ENCODE data around the gene ANKRD29.

ANKRD29 gene, protein sequence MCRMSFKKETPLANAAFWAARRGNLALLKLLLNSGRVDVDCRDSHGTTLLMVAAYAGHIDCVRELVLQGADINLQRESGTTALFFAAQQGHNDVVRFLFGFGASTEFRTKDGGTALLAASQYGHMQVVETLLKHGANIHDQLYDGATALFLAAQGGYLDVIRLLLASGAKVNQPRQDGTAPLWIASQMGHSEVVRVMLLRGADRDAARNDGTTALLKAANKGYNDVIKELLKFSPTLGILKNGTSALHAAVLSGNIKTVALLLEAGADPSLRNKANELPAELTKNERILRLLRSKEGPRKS

DNA sequence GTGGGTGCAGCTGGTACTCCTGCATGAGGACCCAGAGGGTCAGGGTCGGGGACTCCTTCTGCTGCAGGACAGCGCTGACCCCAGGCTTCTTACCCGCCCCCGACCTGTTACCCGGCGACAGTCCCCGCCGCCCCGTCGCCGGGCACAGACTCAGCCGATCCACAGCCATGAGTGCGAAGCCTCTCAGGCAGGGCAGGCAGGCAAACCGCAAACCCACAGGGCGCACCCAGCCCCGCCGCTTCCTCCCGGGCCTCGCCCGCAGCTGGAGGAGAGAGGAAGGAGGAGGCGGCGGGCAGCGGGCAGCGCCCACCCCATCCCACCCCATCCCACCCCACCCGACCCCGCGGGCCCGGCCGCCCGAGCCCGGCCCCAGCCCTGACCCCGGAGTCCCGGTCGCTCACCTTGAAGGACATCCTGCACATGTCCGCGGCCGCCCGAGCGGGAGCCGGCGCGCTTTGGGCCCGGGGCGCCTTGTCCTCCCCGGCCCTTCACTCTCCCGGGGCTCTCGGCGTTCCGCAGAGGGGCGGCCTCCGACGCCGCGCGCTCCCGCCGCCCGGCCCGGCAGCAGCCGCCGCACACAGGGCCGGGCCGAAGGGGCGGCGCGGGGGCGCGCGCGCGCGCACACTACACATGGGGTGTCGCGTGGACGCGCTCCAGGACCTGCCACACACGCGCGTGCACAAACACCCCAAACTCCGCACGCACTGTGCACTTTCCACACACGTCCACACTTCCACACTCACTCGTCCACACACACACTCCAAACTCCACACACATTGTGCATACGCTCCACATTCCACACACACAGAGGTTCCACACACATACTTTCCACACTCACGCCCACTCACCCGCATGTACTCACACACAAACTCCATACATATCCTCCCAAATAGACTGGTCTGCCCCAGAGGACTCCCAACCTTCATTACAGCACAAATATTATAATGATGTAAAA is at the start of gene ANKRD29:
TSS of gene ANKRD29 (minus strand) at position 603 of the 955 bp plus-strand sequence. CDS start at position 422, 181 bp downstream.
- H3K36me3 ChIP-seq (ENCODE audit: insufficient read depth, low read length) = no peaks in the 10 kb centered on the region
- DNase-seq (ENCODE audit: low read depth, low spot score) = no peak
- H3K4me3 ChIP-seq = peak within 1 kb of the TSS; percentile 77
- H3K27ac ChIP-seq = no peak within 1 kb of the TSS
- no peak within 1 kb of the TSS for H3K9ac ChIP-seq (ENCODE audit: insufficient read length)
- TF ChIP-seq EZH2 (IDR thresholded peaks at IDR 0.05) = no peak
- no peak for TF ChIP-seq POLR2AphosphoS5 (IDR thresholded peaks at IDR 0.05; ENCODE audit: borderline replicate concordance, low read depth, low read length)
- TF ChIP-seq FOXP2 (optimal IDR thresholded peaks at IDR 0.05; ENCODE audit: control extremely low read depth, extremely low read length, insufficient read depth) = no peak
- no peaks in the 10 kb centered on the region for H3K9me3 ChIP-seq (ENCODE audit: low read depth, low read length)

GRCh38 chr18:23712445-23712844 is 49.7 kb upstream of the ANKRD29 start:
- TF ChIP-seq POLR2AphosphoS5 (IDR thresholded peaks at IDR 0.05; ENCODE audit: borderline replicate concordance, low read depth, low read length) = no peak
- no peak for TF ChIP-seq EZH2 (IDR thresholded peaks at IDR 0.05)
- no peak for TF ChIP-seq FOXP2 (optimal IDR thresholded peaks at IDR 0.05; ENCODE audit: control extremely low read depth, extremely low read length, insufficient read depth)
- no peak overlapping the region for H3K4me3 ChIP-seq

GRCh38 chr18:23711426-23711825 is 48.7 kb upstream of the ANKRD29 start:
- TF ChIP-seq EZH2 (IDR thresholded peaks at IDR 0.05) (no peak), POLR2AphosphoS5 (IDR thresholded peaks at IDR 0.05; ENCODE audit: borderline replicate concordance, low read depth, low read length) (no peak), FOXP2 (optimal IDR thresholded peaks at IDR 0.05; ENCODE audit: control extremely low read depth, extremely low read length, insufficient read depth) (no peak)
- Histone ChIP-seq H3K27ac (no peak overlapping the region), H3K9ac (ENCODE audit: insufficient read length) (no peak overlapping the region), H3K36me3 (ENCODE audit: insufficient read depth, low read length) (no peaks in the 10 kb centered on the region), H3K4me3 (0 out of 2 replicates have a peak overlapping the region, but pooled peaks have one; percentile 12), H3K9me3 (ENCODE audit: low read depth, low read length) (no peaks in the 10 kb centered on the region)
- no peak for DNase-seq (ENCODE audit: low read depth, low spot score)

More at GRCh38 chr18:23712445-23712844, 49.7 kb upstream of the ANKRD29 start:
- H3K9ac ChIP-seq (ENCODE audit: insufficient read length) = no peak overlapping the region
- H3K27ac ChIP-seq = no peak overlapping the region
- H3K9me3 ChIP-seq (ENCODE audit: low read depth, low read length) = no peaks in the 10 kb centered on the region
- no peaks in the 10 kb centered on the region for H3K36me3 ChIP-seq (ENCODE audit: insufficient read depth, low read length)
- no peak for DNase-seq (ENCODE audit: low read depth, low spot score)

DNA sequence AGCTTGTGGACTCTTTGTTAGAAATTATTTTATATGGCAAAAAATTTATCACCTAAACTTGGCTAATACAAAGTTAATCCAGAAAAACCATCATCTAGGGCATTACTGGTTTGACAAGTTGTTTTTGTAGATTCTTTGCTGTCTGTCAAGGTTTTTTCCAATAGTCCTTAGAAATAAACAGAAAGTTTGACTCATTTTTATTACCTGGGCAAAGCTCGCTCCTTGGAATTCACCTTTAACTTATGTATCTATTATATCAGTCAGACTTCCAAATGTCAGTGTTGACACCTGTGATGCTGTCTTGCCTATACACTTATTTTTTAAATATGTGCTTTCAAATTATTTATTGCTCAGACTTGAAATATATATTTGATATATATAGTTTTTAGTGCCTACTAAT is 48.2 kb upstream of the ANKRD29 start:
- Histone ChIP-seq H3K27ac (no peak overlapping the region), H3K9ac (ENCODE audit: insufficient read length) (no peak overlapping the region), H3K36me3 (ENCODE audit: insufficient read depth, low read length) (no peaks in the 10 kb centered on the region), H3K4me3 (no peak overlapping the region), H3K9me3 (ENCODE audit: low read depth, low read length) (no peaks in the 10 kb centered on the region)
- TF ChIP-seq FOXP2 (optimal IDR thresholded peaks at IDR 0.05; ENCODE audit: control extremely low read depth, extremely low read length, insufficient read depth) = no peak
- no peak for TF ChIP-seq EZH2 (IDR thresholded peaks at IDR 0.05)
- TF ChIP-seq POLR2AphosphoS5 (IDR thresholded peaks at IDR 0.05; ENCODE audit: borderline replicate concordance, low read depth, low read length) = no peak
- DNase-seq (ENCODE audit: low read depth, low spot score) = no peak

DNA sequence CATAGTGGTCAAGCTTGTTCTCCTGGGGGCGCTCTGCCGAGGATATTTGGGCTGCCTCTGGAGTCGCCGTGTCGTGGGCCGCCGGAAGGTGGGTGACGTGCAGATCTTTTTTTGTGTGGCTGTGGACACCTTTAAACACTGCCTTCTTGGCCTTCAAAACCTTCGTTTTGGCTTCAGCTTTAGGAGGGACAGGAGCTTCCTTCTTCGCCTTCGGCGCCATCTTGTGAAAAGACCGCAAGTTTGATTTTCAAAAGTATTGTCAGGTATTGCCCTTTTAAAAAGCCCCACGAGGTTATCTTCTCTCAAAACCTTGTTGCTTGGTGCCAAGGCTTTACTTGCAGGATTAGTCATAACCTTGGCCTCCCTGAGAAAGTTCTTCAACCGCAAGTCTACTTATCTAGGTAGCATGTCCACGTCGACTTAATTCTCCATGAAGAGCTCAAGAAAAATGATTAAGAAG is 47.4 kb upstream of the ANKRD29 start:
- DNase-seq (ENCODE audit: low read depth, low spot score) = no peak
- no peak overlapping the region for H3K4me3 ChIP-seq
- H3K36me3 ChIP-seq (ENCODE audit: insufficient read depth, low read length) = no peaks in the 10 kb centered on the region
- H3K9ac ChIP-seq (ENCODE audit: insufficient read length) = no peak overlapping the region
- H3K9me3 ChIP-seq (ENCODE audit: low read depth, low read length) = no peaks in the 10 kb centered on the region
- no peak overlapping the region for H3K27ac ChIP-seq
- TF ChIP-seq EZH2 (IDR thresholded peaks at IDR 0.05) = no peak

GRCh38 chr18:23706971-23707640 is 44.4 kb upstream of the ANKRD29 start:
- Histone ChIP-seq H3K9me3 (ENCODE audit: low read depth, low read length) (no peaks in the 10 kb centered on the region), H3K9ac (ENCODE audit: insufficient read length) (no peak overlapping the region), H3K27ac (no peak overlapping the region), H3K36me3 (ENCODE audit: insufficient read depth, low read length) (no peaks in the 10 kb centered on the region), H3K4me3 (no peak overlapping the region)
- no peak for DNase-seq (ENCODE audit: low read depth, low spot score)
- TF ChIP-seq FOXP2 (optimal IDR thresholded peaks at IDR 0.05; ENCODE audit: control extremely low read depth, extremely low read length, insufficient read depth) = no peak
- TF ChIP-seq POLR2AphosphoS5 (IDR thresholded peaks at IDR 0.05; ENCODE audit: borderline replicate concordance, low read depth, low read length) = no peak
- TF ChIP-seq EZH2 (IDR thresholded peaks at IDR 0.05) = no peak

GRCh38 chr18:23704806-23705205 is 42.1 kb upstream of the ANKRD29 start:
- Histone ChIP-seq H3K27ac (no peak overlapping the region), H3K4me3 (no peak overlapping the region), H3K9ac (ENCODE audit: insufficient read length) (no peak overlapping the region), H3K9me3 (ENCODE audit: low read depth, low read length) (no peaks in the 10 kb centered on the region), H3K36me3 (ENCODE audit: insufficient read depth, low read length) (no peaks in the 10 kb centered on the region)
- TF ChIP-seq EZH2 (IDR thresholded peaks at IDR 0.05) (no peak), FOXP2 (optimal IDR thresholded peaks at IDR 0.05; ENCODE audit: control extremely low read depth, extremely low read length, insufficient read depth) (no peak), POLR2AphosphoS5 (IDR thresholded peaks at IDR 0.05; ENCODE audit: borderline replicate concordance, low read depth, low read length) (no peak)
- DNase-seq (ENCODE audit: low read depth, low spot score) = no peak

GRCh38 chr18:23703987-23704384 is 41.3 kb upstream of the ANKRD29 start:
- Histone ChIP-seq H3K9ac (ENCODE audit: insufficient read length) (no peak overlapping the region), H3K27ac (no peak overlapping the region), H3K36me3 (ENCODE audit: insufficient read depth, low read length) (no peaks in the 10 kb centered on the region), H3K4me3 (no peak overlapping the region), H3K9me3 (ENCODE audit: low read depth, low read length) (no peaks in the 10 kb centered on the region)
- no peak for TF ChIP-seq FOXP2 (optimal IDR thresholded peaks at IDR 0.05; ENCODE audit: control extremely low read depth, extremely low read length, insufficient read depth)
- no peak for DNase-seq (ENCODE audit: low read depth, low spot score)

Data from SK-N-MC (cell line).